DND-41 (cell line): Measurements from ENCODE around the gene TAP1.

Experiments used
- CTCF ChIP-seq: IDR thresholded peaks from 2 replicates; pipeline ENCODE4 v1.5.1; 2012; ENCODE audit warnings: borderline replicate concordance, low read length, moderate library complexity, mild to moderate bottlenecking; ENCODE audit not compliant: poor library complexity, severe bottlenecking; ENCODE audit errors: extremely low read depth
- EZH2 ChIP-seq: IDR thresholded peaks from 3 replicates; pipeline ENCODE4 v1.6.1; 2012; ENCODE audit warnings: borderline replicate concordance, low read depth, mild to moderate bottlenecking, moderate library complexity, low read length, inconsistent platforms; ENCODE audit not compliant: severe bottlenecking

- TF ChIP-seq CTCF, result no peak
- no peak for TF ChIP-seq EZH2
Measured at GRCh38 chr6:32882879-32883250, 29.4 kb upstream of the TAP1 start.
